Measurements from ENCODE around the gene CLDN5. TPM values are rescaled to one million over a fixed set of nuclear protein-coding genes. Genes with fewer than 3 reads are reported as not detected.

CLDN5 gene
- total RNA-seq, 2 experiments from 2014 or later, result not detected

DNA sequence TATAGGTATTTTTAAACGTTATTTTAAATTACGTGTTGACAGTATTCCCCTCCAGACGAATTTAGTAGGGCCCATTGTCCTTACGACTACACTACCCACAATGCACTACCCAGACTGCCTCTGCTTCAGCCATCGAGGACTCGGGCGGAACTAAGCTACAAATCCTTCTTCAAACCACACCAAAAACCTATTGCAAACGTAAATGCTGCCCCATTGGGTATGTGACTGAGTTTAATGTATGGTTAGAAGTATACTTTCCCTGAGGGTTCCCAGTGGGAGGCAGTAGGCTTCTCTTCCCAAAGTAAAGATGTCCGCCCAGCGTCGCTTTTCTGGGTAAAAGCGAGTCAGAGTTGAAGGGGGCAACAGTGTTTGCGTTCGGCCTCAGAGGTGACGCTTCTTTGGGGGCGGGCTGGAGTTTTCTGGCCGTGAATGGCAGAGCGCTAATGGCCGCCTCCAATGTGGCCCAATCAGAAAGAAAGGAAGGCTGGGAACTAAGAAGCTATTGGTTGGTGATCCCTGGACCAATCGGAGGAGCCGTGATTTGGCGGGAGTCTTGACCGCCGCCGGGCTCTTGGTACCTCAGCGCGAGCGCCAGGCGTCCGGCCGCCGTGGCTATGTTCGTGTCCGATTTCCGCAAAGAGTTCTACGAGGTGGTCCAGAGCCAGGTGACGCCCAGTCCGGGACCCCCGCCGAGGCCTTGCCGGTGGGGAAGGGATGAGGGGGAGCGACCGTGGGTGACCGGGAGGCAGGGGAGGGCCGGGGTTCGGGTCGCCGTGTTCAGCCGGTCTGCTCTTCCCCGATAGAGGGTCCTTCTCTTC lies 44.6 kb downstream of the CLDN5 start, which contains the start of gene CDC45:
TSS of gene CDC45 (plus strand) at position 566 of the 818 bp plus-strand sequence. CDS start at position 615, 49 bp downstream.
- DNase-seq (ENCODE audit: low spot score), result peak; percentile 98
- H3K79me2 ChIP-seq (ENCODE audit: insufficient read depth, low read depth, low read length), result peaks cover 66% of the 10 kb centered on the region
- H3K9me2 ChIP-seq (ENCODE audit: insufficient read depth, low read length), result no peaks in the 10 kb centered on the region
- POLR2A ChIA-PET, result interaction anchor here (0.6 to 1.6 kb wide), 9 partner anchors 52 to 1505 kb away, joined by 3 to 6 read pairs (median 4); no protein-coding TSS in a partner anchor
- H3K27ac ChIP-seq (ENCODE audit: low read depth, low read length, poor library complexity, severe bottlenecking), result peak within 1 kb of the TSS; percentile 75
- TF ChIP-seq CTCF (conservative IDR thresholded peaks at IDR 0.05; ENCODE audit: low read length) (no peak), EZH2phosphoT487 (IDR thresholded peaks at IDR 0.05; ENCODE audit: borderline replicate concordance, low read depth, low read length) (no peak)
- H3K36me3 ChIP-seq (ENCODE audit: insufficient read depth, low read length), result peaks cover 55% of the 10 kb centered on the region
- no TSS peak for BruUV-seq (replicated peaks)
- peaks cover 14% of the 10 kb centered on the region for H3K4me1 ChIP-seq (ENCODE audit: insufficient read depth, low read length, poor library complexity, severe bottlenecking)
- intact Hi-C loops (cut with micrococcal nuclease; ENCODE audit: unreplicated experiment), result loop anchor here (5.0 kb wide), 1 partner anchor 32 kb away; the partner anchor contains the start of gene C22orf39
- peaks cover 19% of the 10 kb centered on the region for H4K20me1 ChIP-seq (ENCODE audit: insufficient read depth, low read length)
- H3K9me3 ChIP-seq (ENCODE audit: low read length), result no peaks in the 10 kb centered on the region
- peak within 1 kb of the TSS; percentile 94 for H3K4me3 ChIP-seq (ENCODE audit: low read depth, low read length, poor library complexity, severe bottlenecking)
- peak within 1 kb of the TSS; percentile 100 for H3K4me2 ChIP-seq (ENCODE audit: low read length)
- CTCF ChIA-PET (ENCODE audit: unreplicated experiment), result no interaction called here
- H2AFZ ChIP-seq (ENCODE audit: low read length), result peak within 1 kb of the TSS; percentile 78

DNA sequence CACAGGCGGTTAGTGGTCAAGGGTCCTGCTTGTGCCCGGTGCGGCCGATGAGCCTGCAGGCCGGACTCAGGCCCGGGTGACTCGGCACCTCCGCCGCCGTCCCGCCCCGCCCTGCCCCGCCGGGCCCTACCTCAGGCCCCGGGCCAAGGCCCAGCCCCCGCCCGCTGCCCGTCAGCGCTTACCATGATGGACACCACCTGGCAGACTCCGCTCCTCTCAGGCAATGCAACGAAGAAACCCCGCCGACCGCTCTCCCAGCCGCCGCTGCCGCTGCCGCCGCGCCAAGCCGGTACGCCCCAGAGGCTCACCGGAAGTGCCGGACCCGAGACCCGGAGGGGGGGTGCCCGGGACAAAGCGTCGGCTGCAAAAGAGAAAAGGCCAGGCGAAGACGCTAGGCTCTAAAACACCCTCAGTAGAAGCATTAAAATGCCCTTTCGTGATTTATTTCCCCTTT lies 45.3 kb downstream of the CLDN5 start, which contains the start of gene UFD1:
TSS of gene UFD1 (minus strand) at position 293 of the 454 bp plus-strand sequence. CDS start at position 185, 108 bp downstream.
- H3K79me2 ChIP-seq (ENCODE audit: insufficient read depth, low read depth, low read length), result peaks cover 68% of the 10 kb centered on the region
- CTCF ChIA-PET (ENCODE audit: unreplicated experiment), result interaction anchor here (1.1 kb wide), 1 partner anchor 153 kb away, joined by 3 read pairs; no protein-coding TSS in a partner anchor

More for the DNA sequence above, 45.3 kb downstream of the CLDN5 start, which contains the start of gene UFD1:
- Histone ChIP-seq H3K36me3 (ENCODE audit: insufficient read depth, low read length) (peaks cover 52% of the 10 kb centered on the region), H4K20me1 (ENCODE audit: insufficient read depth, low read length) (peaks cover 19% of the 10 kb centered on the region), H3K4me1 (ENCODE audit: insufficient read depth, low read length, poor library complexity, severe bottlenecking) (peaks cover 14% of the 10 kb centered on the region), H3K9me3 (ENCODE audit: low read length) (no peaks in the 10 kb centered on the region), H3K4me2 (ENCODE audit: low read length) (peak within 1 kb of the TSS; percentile 100), H3K27ac (ENCODE audit: low read depth, low read length, poor library complexity, severe bottlenecking) (peak within 1 kb of the TSS; percentile 75), H3K4me3 (ENCODE audit: low read depth, low read length, poor library complexity, severe bottlenecking) (peak within 1 kb of the TSS; percentile 94), H2AFZ (ENCODE audit: low read length) (peak within 1 kb of the TSS; percentile 78), H3K9me2 (ENCODE audit: insufficient read depth, low read length) (no peaks in the 10 kb centered on the region)
- no peak for TF ChIP-seq CTCF (conservative IDR thresholded peaks at IDR 0.05; ENCODE audit: low read length)
- TF ChIP-seq EZH2phosphoT487 (IDR thresholded peaks at IDR 0.05; ENCODE audit: borderline replicate concordance, low read depth, low read length), result no peak
- DNase-seq (ENCODE audit: low spot score), result peak; percentile 86
- no TSS peak for BruUV-seq (replicated peaks)
- POLR2A ChIA-PET, result interaction anchor here (0.6 to 1.0 kb wide), 4 partner anchors 88 to 301 kb away, joined by 3 to 5 read pairs (median 4); no protein-coding TSS in a partner anchor
- intact Hi-C loops (cut with micrococcal nuclease; ENCODE audit: unreplicated experiment), result no loop called here

Measured in OCI-LY7 (cell line).